Endothelial cell of umbilical vein (primary cell): ENCODE results near the gene LHPP. TPM values are rescaled to one million over a fixed set of nuclear protein-coding genes. Genes with fewer than 3 reads are reported as not detected.

Source experiments
- BruUV-seq: library from RNA; stranded (reverse); fragments of 400-500 nt; replicated peaks from 2 replicates; lab custom pipeline; 2021; lab: Mats Ljungman, UMichigan
- CTCF ChIA-PET: fragments of 300-600, 350-600 bp; sonication (Branson Sonifier 250); formaldehyde crosslinking; loops from one replicate; lab custom pipeline; 2021; ENCODE audit warnings: antibody characterized with exemption, inconsistent platforms; lab: Charles Lee
- POLR2A ChIA-PET: fragments of 300-600, 350-600 bp; sonication (Branson Sonifier 250); formaldehyde crosslinking; loops from one replicate; lab custom pipeline; 2021; ENCODE audit warnings: antibody characterized with exemption, inconsistent platforms; lab: Charles Lee
- DNase-seq: peaks from one replicate; pipeline ENCODE4 v3.0.0-alpha.2; 2011; ENCODE audit warnings: low read depth, low spot score
- FAIRE-seq: peaks from 2 replicates; lab custom pipeline; 2011; peaks lifted over from hg19 to GRCh38; lab: Jason Lieb, UNC
- H2AFZ ChIP-seq: 2 replicates; pipeline ENCODE4 v1.6.0; 2012; ENCODE audit warnings: low read depth, low read length, control low read depth, inconsistent platforms
- H3K27ac ChIP-seq: 2 replicates; pipeline ENCODE4 v1.5.1; 2011; ENCODE audit warnings: low read depth, mild to moderate bottlenecking, control low read depth, low read length, moderate library complexity; ENCODE audit not compliant: insufficient read depth
- H3K27me3 ChIP-seq, 2 experiments: 2 replicates each; pipeline versions ENCODE4 v1.6.0 to v1.6.1; 2011; ENCODE audit warnings: low read length in 2 of 2, mixed read lengths in 1 of 2; ENCODE audit not compliant: control insufficient read depth in 2 of 2, insufficient read depth in 2 of 2
- H3K36me3 ChIP-seq, 2 experiments: 2 replicates in 1 of 2; 3 replicates in 1 of 2; pipeline ENCODE4 v1.5.1; 2011; ENCODE audit warnings: low read length in 2 of 2, mild to moderate bottlenecking in 1 of 2, moderate library complexity in 1 of 2; ENCODE audit not compliant: control insufficient read depth in 2 of 2, insufficient read depth in 2 of 2; ENCODE audit errors: extremely low read depth in 1 of 2
- H3K4me1 ChIP-seq: 3 replicates; pipeline ENCODE4 v1.5.1; 2011; ENCODE audit warnings: mild to moderate bottlenecking, low read length; ENCODE audit not compliant: control insufficient read depth, insufficient read depth; ENCODE audit errors: extremely low read depth
- H3K4me2 ChIP-seq: 2 replicates; pipeline ENCODE4 v1.6.1; 2011; ENCODE audit warnings: low read length, control low read depth, mixed read lengths; ENCODE audit not compliant: insufficient read depth
- H3K4me3 ChIP-seq, 3 experiments: fragments of 200-600 bp in 1 of 3; sonication (generic), shearing (Covaris generic) in 1 of 3; replicated peaks in 1 of 3; 2 replicates each; pipeline ENCODE4 v1.5.1; 2011 to 2016; ENCODE audit warnings: control low read depth in 3 of 3, low read length in 3 of 3, mild to moderate bottlenecking in 2 of 3, inconsistent platforms in 1 of 3, low read depth in 1 of 3, moderate library complexity in 1 of 3; ENCODE audit not compliant: insufficient read depth in 1 of 3
- H3K79me2 ChIP-seq: 2 replicates; pipeline ENCODE4 v1.6.0; 2012; ENCODE audit warnings: low read length, inconsistent platforms; ENCODE audit not compliant: control insufficient read depth, insufficient read depth
- H3K9ac ChIP-seq: replicated peaks from 2 replicates; pipeline ENCODE3; 2011; ENCODE audit warnings: low read length, control low read depth; ENCODE audit not compliant: insufficient read depth; ENCODE audit errors: extremely low read depth
- H3K9me1 ChIP-seq: replicated peaks from 3 replicates; pipeline ENCODE4 v1.6.0; 2011; ENCODE audit warnings: mild to moderate bottlenecking, low read length; ENCODE audit not compliant: control insufficient read depth, insufficient read depth; ENCODE audit errors: extremely low read depth
- H3K9me3 ChIP-seq: replicated peaks from 2 replicates; pipeline ENCODE4 v1.5.1; 2012; ENCODE audit warnings: low read length, inconsistent platforms; ENCODE audit not compliant: control insufficient read depth, insufficient read depth
- H4K20me1 ChIP-seq: replicated peaks from 2 replicates; pipeline ENCODE3; 2011; ENCODE audit warnings: mild to moderate bottlenecking, low read length; ENCODE audit not compliant: control insufficient read depth, insufficient read depth; ENCODE audit errors: extremely low read depth
- CTCF ChIP-seq, 2 donors: IDR thresholded peaks; 1 replicate in 1 of 2; 2 replicates in 1 of 2; pipeline ENCODE4 v1.5.1; 2011; ENCODE audit warnings: low read length in 2 of 2, mild to moderate bottlenecking in 2 of 2, moderate library complexity in 2 of 2, control low read depth in 1 of 2, inconsistent platforms in 1 of 2, low read depth in 1 of 2; ENCODE audit not compliant: insufficient read depth in 1 of 2; ENCODE audit errors: extremely low read depth in 1 of 2
- EZH2 ChIP-seq: IDR thresholded peaks from 2 replicates; pipeline ENCODE4 v1.6.1; 2012; ENCODE audit warnings: borderline replicate concordance, low read depth, mild to moderate bottlenecking, moderate library complexity, low read length, inconsistent platforms; ENCODE audit not compliant: severe bottlenecking
- FOS ChIP-seq: IDR thresholded peaks from 2 replicates; pipeline ENCODE4 v1.6.1; 2011; ENCODE audit warnings: mild to moderate bottlenecking, low read length, moderate library complexity, borderline replicate concordance; ENCODE audit not compliant: insufficient read depth
- GATA2 ChIP-seq: IDR thresholded peaks from 2 replicates; pipeline ENCODE4 v1.7.0; 2011; ENCODE audit warnings: low read depth, mild to moderate bottlenecking, moderate library complexity, mixed read lengths, low read length; ENCODE audit not compliant: insufficient read length, insufficient read depth
- JUN ChIP-seq: IDR thresholded peaks from 2 replicates; pipeline ENCODE4 v1.6.1; 2011; ENCODE audit warnings: borderline replicate concordance, low read depth; ENCODE audit not compliant: insufficient read length, insufficient read depth
- MAX ChIP-seq: IDR thresholded peaks from 2 replicates; pipeline ENCODE4 v1.6.1; 2011; ENCODE audit not compliant: insufficient read depth, insufficient read length
- MYC ChIP-seq: IDR thresholded peaks from one replicate; pipeline ENCODE4 v1.6.1; 2011; ENCODE audit warnings: mild to moderate bottlenecking, low read depth, low read length
- POLR2A ChIP-seq: IDR thresholded peaks from 2 replicates; pipeline ENCODE4 v1.6.1; 2012; ENCODE audit warnings: low read depth, mild to moderate bottlenecking, control low read depth, low read length
- POLR2AphosphoS5 ChIP-seq: IDR thresholded peaks from 2 replicates; pipeline ENCODE4 v1.6.1; 2012; ENCODE audit warnings: low read depth, mild to moderate bottlenecking, control low read depth, low read length, moderate library complexity; ENCODE audit not compliant: insufficient read depth
- dilution Hi-C: fragments of 300-500 bp; cut with MboI; formaldehyde crosslinking; loops from one replicate; pipeline ENCODE4 v1.15.0; 2019; ENCODE audit warnings: low sequenced_read_pairs; ENCODE audit not compliant: extremely low pct_ligation_motif_present
- intact Hi-C: fragments of 100-400 bp; cut with micrococcal nuclease; formaldehyde crosslinking; loops from one replicate; pipeline ENCODE4 v1.10.0; 2022
- polyA plus RNA-seq, 4 experiments: library from polyadenylated mRNA; depleted of rRNA in 3 of 4; stranded (reverse) in 3 of 4; unstranded in 1 of 4; fragments of >200 nt; gene quantifications; 2 replicates each; pipeline versions ENCODE4 v1.2.1 to v1.2.3, GENCODE V29; 2011 to 2012; ENCODE audit warnings: missing spikeins in 1 of 4
- total RNA-seq: library from RNA; stranded (reverse); gene quantifications from 2 replicates; pipeline ENCODE4 v1.2.3, GENCODE V29; 2021

Gene LHPP
- total and polyA plus RNA-seq, 2 donors (not counting 3 experiments of a cell fraction or from before 2014, with no cell fraction given): 5.8 to 11.2 TPM

GRCh38 chr10:124640056-124640455, 178.4 kb downstream of the LHPP start:
- POLR2A ChIA-PET: no interaction called here
- CTCF ChIA-PET: no interaction called here
- Histone ChIP-seq H3K27me3 (no peaks in the 10 kb centered on the region), H2AFZ (no peak overlapping the region), H3K9me3 (no peaks in the 10 kb centered on the region), H3K79me2 (no peaks in the 10 kb centered on the region), H3K9ac (no peak overlapping the region), H3K4me2 (no peak overlapping the region), H4K20me1 (no peaks in the 10 kb centered on the region), H3K27ac (no peak overlapping the region), H3K4me3 (no peak overlapping the region), H3K9me1 (no peaks in the 10 kb centered on the region), H3K4me1 (no peaks in the 10 kb centered on the region), H3K36me3 (no peaks in the 10 kb centered on the region)
- no peak for DNase-seq
- dilution Hi-C loops: no loop called here
- no TSS peak for BruUV-seq
- no peak for TF ChIP-seq POLR2AphosphoS5
- TF ChIP-seq POLR2A: no peak
- no peak for TF ChIP-seq EZH2
- TF ChIP-seq MYC: no peak
- TF ChIP-seq CTCF (IDR thresholded peaks at IDR 0.05; ENCODE audit: extremely low read depth in 1 of 2, insufficient read depth in 1 of 2, low read depth in 1 of 2, low read length in 2 of 2): no peak
- no peak for TF ChIP-seq GATA2
- no peak for TF ChIP-seq FOS
- no peak for TF ChIP-seq JUN
- no peak for TF ChIP-seq MAX
- intact Hi-C loops: loop anchor here (10.0 kb wide), 1 partner anchor 165 kb away; the partner anchor contains the start of gene ABRAXAS2
- FAIRE-seq: no peak
